OCI-LY1 (cell line): ENCODE results near the gene NR1I2.

Experiments used
- H2AFZ ChIP-seq: fragments of 200-600 bp; sonication (generic), shearing (Covaris generic); 2 replicates; pipeline ENCODE4 v1.6.0; 2014; ENCODE audit warnings: antibody characterized with exemption, mild to moderate bottlenecking, low read length
- H3F3A ChIP-seq: fragments of 200-600 bp; sonication (generic), shearing (Covaris generic); 2 replicates; pipeline ENCODE4 v1.6.0; 2014; ENCODE audit warnings: mild to moderate bottlenecking, antibody characterized with exemption, low read length, moderate library complexity; ENCODE audit not compliant: insufficient read depth
- H3K27ac ChIP-seq: fragments of 200-600 bp; sonication (generic); 2 replicates; pipeline ENCODE4 v1.5.1; 2014; ENCODE audit warnings: low read length, mixed run types, mild to moderate bottlenecking, low read depth; ENCODE audit not compliant: poor library complexity, severe bottlenecking
- H3K27me3 ChIP-seq: fragments of 200-600 bp; sonication (generic); 2 replicates; pipeline ENCODE4 v1.6.0; 2014; ENCODE audit warnings: antibody characterized with exemption, mild to moderate bottlenecking, low read length, moderate library complexity; ENCODE audit not compliant: insufficient read depth
- H3K36me3 ChIP-seq: fragments of 200-600 bp; sonication (generic); 2 replicates; pipeline ENCODE4 v1.6.1; 2014; ENCODE audit warnings: mild to moderate bottlenecking, antibody characterized with exemption, low read length, moderate library complexity, mixed read lengths; ENCODE audit not compliant: insufficient read depth
- H3K4me1 ChIP-seq: fragments of 200-600 bp; sonication (generic); 2 replicates; pipeline ENCODE4 v1.5.1; 2014; ENCODE audit warnings: mild to moderate bottlenecking, low read length, moderate library complexity; ENCODE audit not compliant: insufficient read depth, severe bottlenecking
- H3K4me2 ChIP-seq: fragments of 200-600 bp; sonication (generic), shearing (Covaris generic); 2 replicates; pipeline ENCODE4 v1.6.1; 2014; ENCODE audit warnings: low read length
- H3K4me3 ChIP-seq: fragments of 200-600 bp; sonication (generic); 2 replicates; pipeline ENCODE4 v1.5.1; 2014; ENCODE audit warnings: low read length, low read depth, mild to moderate bottlenecking, mixed read lengths; ENCODE audit not compliant: poor library complexity, severe bottlenecking
- H3K79me2 ChIP-seq: fragments of 200-600 bp; shearing (Covaris generic); 2 replicates; pipeline ENCODE4 v1.6.1; 2016; ENCODE audit warnings: mixed run types, low read length, mixed read lengths; ENCODE audit not compliant: insufficient read depth
- H3K9ac ChIP-seq: fragments of 200-600 bp; sonication (generic), shearing (Covaris generic); 2 replicates; pipeline ENCODE4 v1.6.1; 2014; ENCODE audit warnings: mild to moderate bottlenecking, low read length, mixed read lengths
- H3K9me2 ChIP-seq: fragments of 200-600 bp; sonication (generic), shearing (Covaris generic); 2 replicates; pipeline ENCODE4 v1.6.1; 2014; ENCODE audit warnings: low read depth, mild to moderate bottlenecking, low read length, mixed read lengths
- H3K9me3 ChIP-seq: fragments of 200-600 bp; shearing (Covaris generic); 2 replicates; pipeline ENCODE4 v1.6.1; 2014; ENCODE audit warnings: low read length, mixed read lengths
- H4K20me1 ChIP-seq: fragments of 200-600 bp; sonication (generic), shearing (Covaris generic); 2 replicates; pipeline ENCODE4 v1.6.0; 2016; ENCODE audit warnings: mild to moderate bottlenecking, low read length; ENCODE audit not compliant: insufficient read depth
- CTCF ChIP-seq: fragments of 200-600 bp; sonication (generic), shearing (Covaris generic); IDR thresholded peaks from 2 replicates; pipeline ENCODE4 v1.5.1; 2017; ENCODE audit warnings: mild to moderate bottlenecking, antibody characterized with exemption, low read length, moderate library complexity, mixed read lengths
- EZH2 ChIP-seq: fragments of 200-600 bp; sonication (generic), shearing (Covaris generic); IDR thresholded peaks from 2 replicates; pipeline ENCODE4 v1.8.0; 2017; ENCODE audit warnings: borderline replicate concordance, mixed run types, mild to moderate bottlenecking, antibody characterized with exemption, low read length, moderate library complexity, mixed read lengths

NR1I2 gene

GRCh38 chr3:119817071-119817470 lies 35.2 kb downstream of the NR1I2 start:
- Histone ChIP-seq H3K9ac (no peak overlapping the region), H3K9me2 (no peaks in the 10 kb centered on the region), H3K27me3 (no peaks in the 10 kb centered on the region), H3K4me1 (no peaks in the 10 kb centered on the region), H3K27ac (no peak overlapping the region), H3F3A (no peaks in the 10 kb centered on the region), H3K9me3 (no peaks in the 10 kb centered on the region), H4K20me1 (no peaks in the 10 kb centered on the region), H2AFZ (no peak overlapping the region), H3K36me3 (no peaks in the 10 kb centered on the region), H3K4me2 (no peak overlapping the region), H3K4me3 (no peak overlapping the region), H3K79me2 (no peaks in the 10 kb centered on the region)
- TF ChIP-seq EZH2, result no peak
- TF ChIP-seq CTCF, result no peak

GRCh38 chr3:119817583-119818363 lies 35.9 kb downstream of the NR1I2 start:
- TF ChIP-seq CTCF (no peak), EZH2 (no peak)
- Histone ChIP-seq H3K79me2 (no peaks in the 10 kb centered on the region), H3K27ac (no peak overlapping the region), H3K4me1 (no peaks in the 10 kb centered on the region), H3K9me2 (no peaks in the 10 kb centered on the region), H3K36me3 (no peaks in the 10 kb centered on the region), H3K4me2 (no peak overlapping the region), H3K9ac (no peak overlapping the region), H3K4me3 (no peak overlapping the region), H3K9me3 (no peaks in the 10 kb centered on the region), H2AFZ (no peak overlapping the region), H3F3A (no peaks in the 10 kb centered on the region), H4K20me1 (no peaks in the 10 kb centered on the region), H3K27me3 (no peaks in the 10 kb centered on the region)

GRCh38 chr3:119818937-119819336 lies 37.0 kb downstream of the NR1I2 start:
- H3K36me3 ChIP-seq, result no peaks in the 10 kb centered on the region
- no peak overlapping the region for H3K4me2 ChIP-seq
- no peaks in the 10 kb centered on the region for H3F3A ChIP-seq
- no peak overlapping the region for H3K9ac ChIP-seq
- no peaks in the 10 kb centered on the region for H3K79me2 ChIP-seq
- no peaks in the 10 kb centered on the region for H4K20me1 ChIP-seq
- no peaks in the 10 kb centered on the region for H3K4me1 ChIP-seq
- TF ChIP-seq EZH2 (no peak), CTCF (no peak)
- no peaks in the 10 kb centered on the region for H3K9me2 ChIP-seq
- no peak overlapping the region for H3K4me3 ChIP-seq
- no peaks in the 10 kb centered on the region for H3K9me3 ChIP-seq
- no peak overlapping the region for H3K27ac ChIP-seq
- H2AFZ ChIP-seq, result no peak overlapping the region
- H3K27me3 ChIP-seq, result no peaks in the 10 kb centered on the region
